ENCODE data around the gene HDAC1.
"Not testable (repeated sequence)": the region's sequence is repeated elsewhere in the genome, so short reads cannot be mapped to it uniquely, and the experiment has no call there.

HDAC1 gene

DNA sequence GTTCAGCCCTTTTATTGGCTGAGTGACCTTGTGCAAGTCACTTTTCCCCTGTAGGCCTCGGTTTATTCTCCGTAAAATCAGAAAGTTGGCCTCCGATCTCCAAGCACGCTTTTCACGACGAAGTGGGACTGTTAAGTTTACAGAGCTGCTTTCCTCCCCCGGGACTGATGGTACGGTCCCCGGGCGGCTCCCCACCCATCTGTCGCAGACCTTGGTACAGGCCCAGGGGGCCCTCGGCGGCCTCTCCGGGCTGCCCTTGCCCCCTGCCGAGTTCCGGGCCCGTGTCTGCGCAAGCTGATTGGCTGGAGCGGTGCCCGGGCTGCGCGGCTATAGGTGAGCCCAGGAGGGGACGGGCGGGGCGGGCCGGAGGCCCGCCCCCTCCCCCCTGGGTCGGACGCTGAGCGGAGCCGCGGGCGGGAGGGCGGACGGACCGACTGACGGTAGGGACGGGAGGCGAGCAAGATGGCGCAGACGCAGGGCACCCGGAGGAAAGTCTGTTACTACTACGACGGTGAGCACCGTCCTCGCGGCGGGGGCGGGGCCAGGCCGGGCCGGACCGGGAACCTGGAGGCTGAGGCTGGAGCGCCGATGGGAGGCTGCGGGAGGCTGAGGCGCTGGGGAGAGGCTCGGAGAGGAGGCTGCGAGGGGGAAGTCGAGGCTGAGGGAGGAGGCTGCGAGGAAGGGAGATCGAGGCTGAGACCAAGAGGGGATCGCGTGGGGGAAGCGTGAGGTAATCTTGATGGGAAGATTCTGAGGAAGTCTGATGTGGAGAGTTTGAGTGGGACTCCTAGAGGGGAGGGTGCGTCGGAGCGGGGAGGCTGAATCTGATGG lies at the start of gene HDAC1:
Gene HDAC1, plus strand, starts transcription at position 376 of the 831 bp plus-strand sequence. Its CDS starts 87 bp downstream, at position 463.
- Mint-ChIP-seq H3K36me3 (ENCODE audit: low read depth) (peaks cover 24% of the 10 kb centered on the region), H3K4me1 (peaks cover 60% of the 10 kb centered on the region), H3K27ac (peak within 1 kb of the TSS; percentile 99), H3K9me3 (no peaks in the 10 kb centered on the region), H3K4me3 (peak within 1 kb of the TSS; percentile 100), H3K27me3 (no peaks in the 10 kb centered on the region)
- DNase-seq (peak; percentile 96), ATAC-seq (peak; percentile 100)

- Mint-ChIP-seq H3K4me1 (peaks cover 30% of the 10 kb centered on the region), H3K9me3 (no peaks in the 10 kb centered on the region), H3K27ac (no peak overlapping the region), H3K4me3 (no peak overlapping the region), H3K27me3 (no peaks in the 10 kb centered on the region), H3K36me3 (ENCODE audit: low read depth) (no peaks in the 10 kb centered on the region)
- no peak for DNase-seq
- ATAC-seq: no peak
Measured at GRCh38 chr1:32242341-32242851, 49.5 kb upstream of the HDAC1 start.

DNA sequence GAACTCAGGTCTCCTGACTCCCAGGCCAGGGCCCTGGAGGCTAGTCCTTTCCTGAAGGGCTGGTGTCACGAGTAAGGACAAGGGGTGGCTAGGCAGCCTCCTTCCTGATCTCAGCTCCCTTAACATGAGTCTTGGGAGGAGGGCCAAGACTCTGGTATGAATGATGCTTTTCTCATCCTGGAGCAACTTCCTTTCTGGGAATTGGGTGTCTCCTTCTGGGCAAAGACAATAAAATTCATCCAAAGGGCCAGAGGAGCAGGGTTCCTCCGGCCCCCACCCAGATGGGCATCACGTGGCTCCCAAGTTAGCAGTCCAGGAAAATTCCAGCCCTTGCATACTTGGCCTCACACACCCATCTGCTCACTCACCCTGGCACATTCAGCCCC lies 45.0 kb upstream of the HDAC1 start, which contains the start of gene FAM167B:
Gene FAM167B, plus strand, starts transcription at position 335 of the 386 bp plus-strand sequence. CDS start 200 bp downstream, outside the sequence.
- Mint-ChIP-seq H3K27ac (peak within 1 kb of the TSS; percentile 96), H3K9me3 (no peaks in the 10 kb centered on the region), H3K36me3 (ENCODE audit: low read depth) (peaks cover 4% of the 10 kb centered on the region), H3K4me1 (peaks cover 55% of the 10 kb centered on the region), H3K27me3 (no peaks in the 10 kb centered on the region), H3K4me3 (peak within 1 kb of the TSS; percentile 65)
- DNase-seq (no peak), ATAC-seq (no peak)

- no peak overlapping the region for H3K4me3 Mint-ChIP-seq
- H3K27ac Mint-ChIP-seq: peak overlapping the region; percentile 96
- H3K4me1 Mint-ChIP-seq: peaks cover 57% of the 10 kb centered on the region
- H3K9me3 Mint-ChIP-seq: no peaks in the 10 kb centered on the region
- H3K27me3 Mint-ChIP-seq: no peaks in the 10 kb centered on the region
- H3K36me3 Mint-ChIP-seq (ENCODE audit: low read depth): peaks cover 8% of the 10 kb centered on the region
- no peak for ATAC-seq
- no peak for DNase-seq
Measured at GRCh38 chr1:32247452-32247851, 44.4 kb upstream of the HDAC1 start.

DNA sequence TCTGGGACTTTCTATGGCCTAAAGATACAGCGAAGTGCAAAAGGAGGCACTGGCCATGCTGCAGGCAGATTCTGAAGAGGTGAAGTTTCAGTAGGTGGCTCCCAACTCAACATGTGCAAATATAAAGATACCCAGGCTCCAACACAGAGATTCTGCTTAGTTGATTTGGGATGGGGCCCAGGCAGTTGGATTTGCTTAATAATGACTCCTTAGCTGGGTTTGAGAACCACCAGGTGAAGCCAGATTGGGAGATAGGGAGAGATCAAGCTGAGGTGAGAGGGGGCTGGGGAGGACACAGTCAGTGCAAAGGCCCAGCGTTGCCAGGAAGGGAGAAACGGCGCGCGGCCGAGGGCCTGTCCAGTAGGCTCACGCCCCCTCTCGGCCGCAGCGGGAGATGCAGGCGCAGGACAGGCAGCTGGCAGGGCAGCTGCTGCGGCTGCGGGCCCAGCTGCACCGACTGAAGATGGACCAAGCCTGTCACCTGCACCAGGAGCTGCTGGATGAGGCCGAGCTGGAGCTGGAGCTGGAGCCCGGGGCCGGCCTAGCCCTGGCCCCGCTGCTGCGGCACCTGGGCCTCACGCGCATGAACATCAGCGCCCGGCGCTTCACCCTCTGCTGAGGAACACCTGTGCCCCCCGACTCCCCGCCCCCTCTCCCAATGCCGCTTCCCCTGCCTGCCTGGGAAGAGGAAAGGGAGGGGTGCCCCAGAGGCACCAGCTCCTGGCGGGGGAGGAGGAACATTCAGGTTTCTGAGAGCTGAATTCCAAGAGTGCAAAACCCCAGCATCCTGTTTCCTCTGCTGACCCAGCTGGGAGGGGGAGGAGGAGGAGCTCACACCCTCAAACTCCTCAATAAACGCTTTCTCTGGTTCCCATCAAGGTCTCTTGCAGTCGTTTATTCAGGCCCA lies 43.6 kb upstream of the HDAC1 start:
- H3K36me3 Mint-ChIP-seq (ENCODE audit: low read depth): peaks cover 15% of the 10 kb centered on the region
- no peaks in the 10 kb centered on the region for H3K9me3 Mint-ChIP-seq
- H3K27ac Mint-ChIP-seq: peak overlapping the region; percentile 96
- peak; percentile 26 for ATAC-seq
- peak; percentile 91 for DNase-seq
- H3K4me1 Mint-ChIP-seq: peaks cover 60% of the 10 kb centered on the region
- peak overlapping the region; percentile 65 for H3K4me3 Mint-ChIP-seq
- H3K27me3 Mint-ChIP-seq: no peaks in the 10 kb centered on the region

DNA sequence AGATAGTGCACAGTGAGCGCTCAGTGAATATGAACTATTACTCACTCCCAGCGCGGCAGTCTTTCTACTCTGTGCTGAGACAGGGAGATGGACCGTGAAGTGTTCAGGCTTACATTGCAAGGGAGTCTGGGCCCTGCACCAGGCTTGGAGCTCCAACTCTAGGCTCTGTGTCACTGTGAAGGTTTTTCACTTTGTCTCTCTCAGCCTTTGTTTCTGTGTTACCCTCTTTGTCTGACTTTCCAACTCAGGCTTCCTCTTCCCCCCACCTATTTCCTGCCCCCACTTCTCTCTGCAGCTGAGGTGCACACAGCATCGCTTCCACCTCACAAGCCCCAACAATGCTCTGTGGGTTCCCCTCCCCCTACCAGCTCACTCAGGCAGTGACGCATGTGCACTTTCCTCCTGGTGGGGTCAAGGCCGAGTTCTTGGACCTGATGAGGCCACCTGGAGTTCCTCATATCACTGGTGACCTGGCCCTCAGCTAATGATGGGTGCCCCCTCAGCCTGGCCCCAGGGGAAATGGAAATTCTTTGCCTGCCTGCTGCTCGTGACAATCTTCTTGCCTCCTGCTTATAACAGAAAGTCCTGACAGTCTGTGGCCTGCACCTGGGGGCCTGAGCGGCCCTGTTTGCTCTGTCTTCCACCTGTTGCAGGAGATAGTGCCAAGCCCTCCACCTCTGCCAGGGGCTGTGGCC lies 41.9 kb upstream of the HDAC1 start:
- peaks cover 73% of the 10 kb centered on the region for H3K4me1 Mint-ChIP-seq
- ATAC-seq: peak; percentile 68
- H3K4me3 Mint-ChIP-seq: peak overlapping the region; percentile 92

DNA sequence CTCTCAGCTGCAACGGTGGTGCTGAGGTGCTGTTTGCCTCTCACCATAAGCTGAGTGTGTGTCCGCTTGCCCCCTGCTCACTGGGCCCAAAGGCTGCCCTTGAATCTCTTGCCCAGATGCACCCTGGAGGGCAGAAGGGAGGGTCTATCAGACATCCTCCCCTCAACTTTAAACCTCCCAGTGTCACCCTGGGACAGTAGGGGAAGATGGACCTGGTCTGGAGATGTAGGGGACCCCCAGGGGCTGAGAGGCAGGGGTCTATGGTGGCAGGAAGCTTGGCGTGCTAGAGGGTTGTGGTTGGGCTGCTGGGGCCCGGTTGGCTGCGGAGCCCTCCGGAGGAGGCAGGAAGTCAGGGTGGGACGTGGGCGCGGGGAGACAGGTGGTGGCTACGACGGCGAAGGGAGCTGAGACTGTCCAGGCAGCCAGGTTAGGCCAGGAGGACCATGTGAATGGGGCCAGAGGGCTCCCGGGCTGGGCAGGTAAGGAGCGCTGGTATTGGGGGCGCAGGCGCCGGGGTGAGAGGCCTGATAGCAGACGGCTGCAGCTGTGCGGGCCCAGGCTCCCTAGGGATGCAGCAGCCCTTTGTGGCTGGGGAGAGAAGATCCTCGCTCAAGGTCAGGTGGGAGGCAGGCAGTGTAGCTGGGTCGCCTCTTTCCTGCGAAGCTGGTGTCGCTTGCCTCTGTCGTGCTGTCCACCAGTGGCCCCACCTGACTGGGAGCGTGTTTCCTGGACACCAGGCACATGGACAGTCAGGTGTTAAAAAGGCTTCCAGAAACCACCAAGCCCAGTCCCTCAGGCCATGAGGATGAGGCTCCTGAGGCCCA lies 40.8 kb upstream of the HDAC1 start, which contains the start of gene LCK:
Gene LCK, plus strand, starts transcription at position 373 of the 824 bp plus-strand sequence. CDS start 23,065 bp downstream, outside the sequence.
- H3K27me3 Mint-ChIP-seq: no peaks in the 10 kb centered on the region
- H3K36me3 Mint-ChIP-seq (ENCODE audit: low read depth): peaks cover 27% of the 10 kb centered on the region
- H3K27ac Mint-ChIP-seq: peak within 1 kb of the TSS; percentile 97
- H3K4me1 Mint-ChIP-seq: peaks cover 81% of the 10 kb centered on the region
- H3K4me3 Mint-ChIP-seq: peak within 1 kb of the TSS; percentile 92
- peak; percentile 83 for DNase-seq
- peak; percentile 45 for ATAC-seq
- no peaks in the 10 kb centered on the region for H3K9me3 Mint-ChIP-seq

More for the DNA sequence above, 41.9 kb upstream of the HDAC1 start:
- H3K9me3 Mint-ChIP-seq: no peaks in the 10 kb centered on the region
- H3K27ac Mint-ChIP-seq: peak overlapping the region; percentile 97
- H3K36me3 Mint-ChIP-seq (ENCODE audit: low read depth): peaks cover 21% of the 10 kb centered on the region
- no peaks in the 10 kb centered on the region for H3K27me3 Mint-ChIP-seq
- DNase-seq: peak; percentile 82

- Mint-ChIP-seq H3K36me3 (ENCODE audit: low read depth) (peaks cover 42% of the 10 kb centered on the region), H3K4me3 (peak overlapping the region; percentile 92), H3K27me3 (no peaks in the 10 kb centered on the region), H3K27ac (peak overlapping the region; percentile 85), H3K9me3 (no peaks in the 10 kb centered on the region), H3K4me1 (peaks cover 76% of the 10 kb centered on the region)
- ATAC-seq (no peak), DNase-seq (no peak)
Measured at GRCh38 chr1:32255072-32256071, 36.5 kb upstream of the HDAC1 start.

DNA sequence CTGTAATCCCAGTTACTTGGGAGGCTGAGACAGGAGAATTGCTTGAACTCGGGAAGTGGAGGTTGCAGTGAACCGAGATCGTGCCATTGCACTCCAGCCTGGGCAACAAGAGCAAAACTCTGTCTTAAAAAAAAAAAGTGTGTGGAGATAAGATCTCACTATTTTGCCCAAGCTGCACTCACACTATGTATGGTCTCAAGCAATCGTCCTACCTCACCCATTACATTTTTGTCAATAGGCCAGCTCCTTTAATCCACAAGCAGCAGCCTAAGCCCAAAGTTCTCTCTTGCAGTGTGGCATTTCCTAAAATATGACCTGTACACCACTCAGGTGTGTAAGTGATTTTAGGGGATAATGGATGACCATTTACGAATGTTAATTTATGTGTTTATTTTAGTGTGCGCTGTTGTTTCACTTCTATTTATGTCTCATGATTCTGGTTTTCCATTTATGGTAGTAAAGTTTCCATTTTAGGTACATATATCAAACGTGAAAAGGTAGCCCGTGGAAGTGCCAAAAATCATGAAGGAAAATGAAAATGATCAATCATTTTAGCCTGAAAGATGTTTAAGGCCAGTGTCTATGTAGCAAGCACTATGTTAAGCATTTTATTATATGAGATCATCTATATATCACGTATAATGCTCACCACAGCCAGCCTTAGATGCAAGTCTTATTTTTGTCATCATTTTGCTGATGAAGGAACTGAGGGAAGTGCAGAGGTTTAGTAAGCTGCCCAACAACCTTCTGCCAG lies 35.2 kb upstream of the HDAC1 start:
- H3K27ac Mint-ChIP-seq: peak overlapping the region; percentile 91
- H3K27me3 Mint-ChIP-seq: no peaks in the 10 kb centered on the region
- peak overlapping the region; percentile 76 for H3K4me3 Mint-ChIP-seq
- ATAC-seq (no peak), DNase-seq (no peak)
- H3K4me1 Mint-ChIP-seq: peaks cover 71% of the 10 kb centered on the region
- peaks cover 45% of the 10 kb centered on the region for H3K36me3 Mint-ChIP-seq (ENCODE audit: low read depth)
- H3K9me3 Mint-ChIP-seq: no peaks in the 10 kb centered on the region

GRCh38 chr1:32257227-32257508 lies 34.7 kb upstream of the HDAC1 start:
- DNase-seq (no peak), ATAC-seq (no peak)
- Mint-ChIP-seq H3K27me3 (no peaks in the 10 kb centered on the region), H3K27ac (peak overlapping the region; percentile 91), H3K9me3 (no peaks in the 10 kb centered on the region), H3K4me3 (peak overlapping the region; percentile 76), H3K4me1 (peaks cover 67% of the 10 kb centered on the region), H3K36me3 (ENCODE audit: low read depth) (peaks cover 42% of the 10 kb centered on the region)

GRCh38 chr1:32263236-32263593 lies 28.7 kb upstream of the HDAC1 start:
- H3K4me1 Mint-ChIP-seq: peaks cover 56% of the 10 kb centered on the region
- peaks cover 21% of the 10 kb centered on the region for H3K36me3 Mint-ChIP-seq (ENCODE audit: low read depth)
- H3K4me3 Mint-ChIP-seq, DNase-seq, H3K9me3 Mint-ChIP-seq, ATAC-seq, H3K27me3 Mint-ChIP-seq: not testable (repeated sequence)
- peak overlapping the region; percentile 67 for H3K27ac Mint-ChIP-seq

DNA sequence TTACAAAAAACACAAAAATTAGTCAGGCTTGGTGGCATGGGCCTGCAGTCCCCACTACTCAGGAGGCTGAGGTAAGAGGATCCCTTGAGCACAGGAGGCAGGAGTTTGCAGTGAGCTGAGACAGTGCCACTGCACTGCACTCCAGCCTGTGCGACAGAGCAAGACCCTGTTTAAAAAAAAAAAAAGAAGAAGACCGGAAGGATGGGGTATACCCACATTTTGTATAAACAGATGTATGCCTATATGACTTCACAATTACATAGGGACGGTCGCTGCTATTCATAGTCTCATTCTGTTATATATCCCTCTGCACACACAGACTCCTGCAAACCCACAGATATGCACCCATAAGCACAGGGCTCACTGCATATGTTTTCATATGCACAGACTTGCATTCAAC lies 28.1 kb upstream of the HDAC1 start:
- peak overlapping the region; percentile 29 for H3K4me3 Mint-ChIP-seq
- H3K4me1 Mint-ChIP-seq: peaks cover 54% of the 10 kb centered on the region
- H3K9me3 Mint-ChIP-seq: no peaks in the 10 kb centered on the region
- H3K27me3 Mint-ChIP-seq: no peaks in the 10 kb centered on the region
- H3K36me3 Mint-ChIP-seq (ENCODE audit: low read depth): peaks cover 21% of the 10 kb centered on the region
- ATAC-seq (peak; percentile 76), DNase-seq (no peak)
- peak overlapping the region; percentile 77 for H3K27ac Mint-ChIP-seq
